Chondrocyte (in vitro differentiated cells): ENCODE results near the gene DRAM2. TPM values are rescaled to one million over a fixed set of nuclear protein-coding genes. Genes with fewer than 3 reads are reported as not detected.
"Not testable (repeated sequence)": the region's sequence is repeated elsewhere in the genome, so short reads cannot be mapped to it uniquely, and the experiment has no call there.

Experiments
- DNase-seq: peaks from one replicate; pipeline ENCODE4 v3.0.0; 2021; ENCODE audit warnings: mixed read lengths, low spot score
- H3K27ac Mint-ChIP-seq: one replicate; pipeline ENCODE4 v1.8.0; 2021; ENCODE audit warnings: mild to moderate bottlenecking, moderate library complexity, mixed read lengths; ENCODE audit not compliant: unreplicated experiment
- H3K27me3 Mint-ChIP-seq: 2 replicates; pipeline ENCODE4 v1.8.0; 2021; ENCODE audit warnings: low read depth, mixed read lengths
- H3K36me3 Mint-ChIP-seq: 2 replicates; pipeline ENCODE4 v1.8.0; 2021; ENCODE audit warnings: low read depth, mixed read lengths
- H3K4me1 Mint-ChIP-seq: 2 replicates; pipeline ENCODE4 v1.8.0; 2021; ENCODE audit warnings: low read depth, mild to moderate bottlenecking, mixed read lengths
- H3K4me3 Mint-ChIP-seq: one replicate; pipeline ENCODE4 v1.8.0; 2021; ENCODE audit warnings: mild to moderate bottlenecking, moderate library complexity, mixed read lengths; ENCODE audit not compliant: unreplicated experiment
- H3K9me3 Mint-ChIP-seq: 2 replicates; pipeline ENCODE4 v1.8.0; 2021; ENCODE audit warnings: low read depth, mixed read lengths
- total RNA-seq: library from RNA; stranded (reverse); gene quantifications from 3 replicates; pipeline ENCODE4 v1.2.1, GENCODE V29; 2021
- TF ChIP-seq, protein P1 (sequence below): fragments of 200-600 bp; sonication (generic); IDR thresholded peaks from 2 replicates; pipeline ENCODE4 v1.5.0; 2021; ENCODE audit warnings: antibody characterized with exemption, mild to moderate bottlenecking, moderate library complexity

Gene DRAM2
- total RNA-seq, 1 donor from 2014 or later = 26.0 TPM

DNA sequence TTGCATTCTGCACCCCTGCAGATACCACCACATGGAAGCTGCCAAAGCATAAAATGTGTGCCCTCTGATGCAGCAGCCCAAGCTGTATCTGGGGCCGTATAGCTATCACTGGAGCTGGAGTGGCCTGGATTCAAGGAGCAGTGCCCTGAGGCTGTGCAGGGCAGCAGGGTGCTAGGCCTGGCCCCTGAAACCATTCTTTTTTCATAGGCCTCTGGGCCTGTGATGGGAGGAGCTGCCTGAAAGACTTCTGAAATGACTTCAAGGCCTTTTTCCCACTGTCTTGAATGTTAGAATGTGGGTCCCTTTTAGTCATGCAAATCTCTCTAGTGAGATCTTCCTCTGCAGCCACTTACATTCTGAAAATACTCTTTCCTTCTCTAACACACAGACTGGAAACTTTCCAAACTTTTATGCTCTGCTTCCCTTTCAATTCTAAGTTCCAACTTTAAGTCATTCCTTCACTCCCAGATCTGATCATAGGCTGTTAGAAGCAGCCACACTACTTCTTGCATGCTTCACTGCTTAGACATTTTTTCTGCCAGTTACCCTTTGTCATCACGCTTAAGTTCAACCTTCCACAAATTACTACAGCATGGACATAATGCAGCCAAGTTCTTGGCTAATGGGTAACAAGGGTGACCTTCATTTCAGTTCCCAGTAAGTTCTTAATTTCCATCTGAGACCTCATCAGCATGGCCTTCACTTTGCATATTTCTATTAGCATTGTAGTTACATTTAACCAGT lies 42.4 kb downstream of the DRAM2 start:
- Mint-ChIP-seq H3K4me1 (no peaks in the 10 kb centered on the region), H3K9me3 (peaks cover 72% of the 10 kb centered on the region), H3K27me3 (no peaks in the 10 kb centered on the region), H3K36me3 (peaks cover 10% of the 10 kb centered on the region), H3K27ac (no peak overlapping the region), H3K4me3 (no peak overlapping the region)
- TF ChIP-seq, protein P1, sequence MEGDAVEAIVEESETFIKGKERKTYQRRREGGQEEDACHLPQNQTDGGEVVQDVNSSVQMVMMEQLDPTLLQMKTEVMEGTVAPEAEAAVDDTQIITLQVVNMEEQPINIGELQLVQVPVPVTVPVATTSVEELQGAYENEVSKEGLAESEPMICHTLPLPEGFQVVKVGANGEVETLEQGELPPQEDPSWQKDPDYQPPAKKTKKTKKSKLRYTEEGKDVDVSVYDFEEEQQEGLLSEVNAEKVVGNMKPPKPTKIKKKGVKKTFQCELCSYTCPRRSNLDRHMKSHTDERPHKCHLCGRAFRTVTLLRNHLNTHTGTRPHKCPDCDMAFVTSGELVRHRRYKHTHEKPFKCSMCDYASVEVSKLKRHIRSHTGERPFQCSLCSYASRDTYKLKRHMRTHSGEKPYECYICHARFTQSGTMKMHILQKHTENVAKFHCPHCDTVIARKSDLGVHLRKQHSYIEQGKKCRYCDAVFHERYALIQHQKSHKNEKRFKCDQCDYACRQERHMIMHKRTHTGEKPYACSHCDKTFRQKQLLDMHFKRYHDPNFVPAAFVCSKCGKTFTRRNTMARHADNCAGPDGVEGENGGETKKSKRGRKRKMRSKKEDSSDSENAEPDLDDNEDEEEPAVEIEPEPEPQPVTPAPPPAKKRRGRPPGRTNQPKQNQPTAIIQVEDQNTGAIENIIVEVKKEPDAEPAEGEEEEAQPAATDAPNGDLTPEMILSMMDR = no peak
- no peak for DNase-seq

DNA sequence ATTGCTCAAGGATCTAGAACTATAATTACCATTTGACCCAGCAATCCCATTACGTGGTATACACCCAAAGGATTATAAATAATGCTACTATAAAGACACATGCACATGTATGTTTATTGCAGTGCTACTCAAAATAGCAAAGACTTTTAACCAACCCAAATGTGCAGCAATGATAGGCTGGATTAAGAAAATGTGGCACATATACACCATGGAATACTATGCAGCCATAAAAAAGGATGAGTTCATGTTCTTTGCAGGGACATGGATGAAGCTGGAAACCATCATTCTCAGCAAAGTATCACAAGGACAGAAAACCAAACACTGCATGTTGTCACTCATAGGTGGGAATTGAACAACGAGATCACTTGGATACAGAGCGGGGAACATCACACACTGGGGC lies 44.5 kb downstream of the DRAM2 start:
- H3K36me3 Mint-ChIP-seq, DNase-seq, H3K27me3 Mint-ChIP-seq, H3K4me3 Mint-ChIP-seq, H3K4me1 Mint-ChIP-seq, H3K27ac Mint-ChIP-seq: not testable (repeated sequence)
- H3K9me3 Mint-ChIP-seq = peaks cover 58% of the 10 kb centered on the region

DNA sequence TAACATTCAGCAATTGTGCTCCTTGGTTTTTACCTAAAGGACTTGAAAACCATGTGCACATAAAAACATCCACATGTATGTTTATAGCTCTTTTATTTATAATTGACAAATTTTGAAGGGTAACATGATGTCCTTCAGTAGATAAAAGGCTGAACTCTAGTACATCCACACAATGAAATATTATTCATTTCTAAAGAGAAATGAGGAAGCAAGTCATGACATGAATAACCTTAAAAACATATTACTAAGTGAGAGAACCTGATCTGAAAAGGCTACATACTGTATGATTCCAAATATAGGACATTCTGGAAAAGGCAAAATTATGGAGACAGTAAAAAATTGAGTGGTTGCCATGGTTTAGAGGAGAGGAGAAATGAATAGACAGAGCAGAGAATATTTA lies 50.3 kb downstream of the DRAM2 start:
- H3K4me3 Mint-ChIP-seq = no peak overlapping the region
- no peaks in the 10 kb centered on the region for H3K27me3 Mint-ChIP-seq
- H3K4me1 Mint-ChIP-seq = no peaks in the 10 kb centered on the region
- TF ChIP-seq, protein P1 = no peak
- peaks cover 3% of the 10 kb centered on the region for H3K36me3 Mint-ChIP-seq
- peaks cover 28% of the 10 kb centered on the region for H3K9me3 Mint-ChIP-seq
- no peak overlapping the region for H3K27ac Mint-ChIP-seq
- no peak for DNase-seq

DNA sequence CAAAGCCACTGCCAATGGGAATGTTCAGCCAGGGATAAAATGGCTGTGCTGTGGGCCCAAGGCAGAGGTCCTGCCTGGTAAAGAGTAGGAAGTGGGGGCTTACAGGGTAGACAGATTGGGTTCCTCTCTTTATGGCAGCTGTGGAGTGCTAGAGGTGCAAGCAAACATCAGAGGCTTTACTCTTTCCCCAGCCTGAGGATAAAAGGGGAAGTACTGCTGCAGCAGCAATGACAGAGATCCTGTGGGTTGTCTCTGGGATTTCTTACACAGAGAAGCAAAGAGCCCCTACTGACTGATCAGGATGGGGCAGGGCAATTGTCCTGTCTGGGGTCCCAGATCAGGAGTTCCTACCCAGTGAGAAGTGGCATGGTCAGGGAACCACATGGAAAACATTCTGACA lies 54.2 kb downstream of the DRAM2 start:
- Mint-ChIP-seq H3K27ac (no peak overlapping the region), H3K9me3 (peaks cover 23% of the 10 kb centered on the region), H3K4me3 (no peak overlapping the region), H3K36me3 (no peaks in the 10 kb centered on the region), H3K4me1 (peaks cover 6% of the 10 kb centered on the region), H3K27me3 (no peaks in the 10 kb centered on the region)
- TF ChIP-seq, protein P1 = no peak
- no peak for DNase-seq

DNA sequence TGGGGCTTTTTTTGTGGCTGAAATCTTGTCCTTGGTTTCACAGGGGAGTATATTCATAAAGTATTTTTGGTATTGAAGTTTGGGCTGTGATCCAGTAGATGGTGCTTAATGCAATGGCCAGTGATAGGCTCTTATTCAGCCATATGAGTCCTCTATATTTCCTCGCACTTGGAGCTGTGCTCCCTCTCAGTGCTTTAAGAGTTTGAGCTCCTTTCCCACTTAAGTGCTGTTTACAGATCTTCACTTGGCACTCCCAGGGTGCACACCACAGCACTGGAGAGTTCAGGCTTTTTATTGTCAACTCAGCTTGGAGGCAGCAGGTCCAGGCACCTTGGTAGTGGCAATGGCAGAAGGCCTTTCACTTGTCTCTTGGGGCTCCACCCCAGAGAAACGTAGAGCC lies 54.9 kb downstream of the DRAM2 start:
- no peak overlapping the region for H3K27ac Mint-ChIP-seq
- H3K36me3 Mint-ChIP-seq = no peaks in the 10 kb centered on the region
- H3K27me3 Mint-ChIP-seq = no peaks in the 10 kb centered on the region
- H3K4me1 Mint-ChIP-seq = peaks cover 6% of the 10 kb centered on the region
- H3K4me3 Mint-ChIP-seq = no peak overlapping the region
- TF ChIP-seq, protein P1 = no peak
- no peak for DNase-seq
- peaks cover 25% of the 10 kb centered on the region for H3K9me3 Mint-ChIP-seq
